ENCODE data around the gene SLC16A8.

Gene SLC16A8

DNA sequence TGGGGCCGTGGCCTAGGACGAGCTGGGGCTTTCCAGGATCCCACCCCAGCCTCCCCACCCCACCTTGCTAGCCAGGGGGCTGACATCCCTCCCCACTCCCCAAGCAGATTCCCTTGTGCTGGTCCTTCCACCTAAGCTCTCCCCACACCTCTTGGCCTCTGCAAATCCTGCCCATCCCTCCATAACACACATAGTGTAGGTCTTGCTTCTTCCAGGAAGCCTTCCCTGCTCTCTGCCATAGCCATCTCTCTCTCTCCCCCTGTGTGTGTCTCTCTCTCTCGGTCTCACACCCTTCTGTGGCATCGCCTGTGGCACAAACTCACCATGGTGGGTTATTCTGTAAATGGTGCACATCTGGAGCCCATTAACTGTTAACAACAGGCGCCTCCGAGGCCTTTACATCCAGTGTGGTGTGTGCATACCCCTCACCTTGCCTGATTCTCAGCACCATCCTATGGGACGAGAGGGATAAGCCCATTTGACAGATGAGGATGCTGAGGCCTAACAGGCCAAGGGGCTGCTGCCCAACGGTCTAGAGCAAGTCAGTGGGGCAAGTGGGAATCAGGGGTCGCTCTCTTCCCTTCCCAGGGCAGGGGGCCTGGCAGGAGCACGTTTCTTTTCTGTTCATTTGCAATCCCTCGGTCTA, 49.0 kb downstream of the SLC16A8 start:
- TF ChIP-seq, protein P1, sequence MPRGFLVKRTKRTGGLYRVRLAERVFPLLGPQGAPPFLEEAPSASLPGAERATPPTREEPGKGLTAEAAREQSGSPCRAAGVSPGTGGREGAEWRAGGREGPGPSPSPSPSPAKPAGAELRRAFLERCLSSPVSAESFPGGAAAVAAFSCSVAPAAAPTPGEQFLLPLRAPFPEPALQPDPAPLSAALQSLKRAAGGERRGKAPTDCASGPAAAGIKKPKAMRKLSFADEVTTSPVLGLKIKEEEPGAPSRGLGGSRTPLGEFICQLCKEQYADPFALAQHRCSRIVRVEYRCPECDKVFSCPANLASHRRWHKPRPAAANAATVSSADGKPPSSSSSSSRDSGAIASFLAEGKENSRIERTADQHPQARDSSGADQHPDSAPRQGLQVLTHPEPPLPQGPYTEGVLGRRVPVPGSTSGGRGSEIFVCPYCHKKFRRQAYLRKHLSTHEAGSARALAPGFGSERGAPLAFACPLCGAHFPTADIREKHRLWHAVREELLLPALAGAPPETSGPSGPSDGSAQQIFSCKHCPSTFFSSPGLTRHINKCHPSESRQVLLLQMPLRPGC (tag by site-specific recombination; IDR thresholded peaks at IDR 0.05), result 0 out of 2 replicates have a peak, but pooled peaks have one; percentile 2
- TF ChIP-seq, protein P2, sequence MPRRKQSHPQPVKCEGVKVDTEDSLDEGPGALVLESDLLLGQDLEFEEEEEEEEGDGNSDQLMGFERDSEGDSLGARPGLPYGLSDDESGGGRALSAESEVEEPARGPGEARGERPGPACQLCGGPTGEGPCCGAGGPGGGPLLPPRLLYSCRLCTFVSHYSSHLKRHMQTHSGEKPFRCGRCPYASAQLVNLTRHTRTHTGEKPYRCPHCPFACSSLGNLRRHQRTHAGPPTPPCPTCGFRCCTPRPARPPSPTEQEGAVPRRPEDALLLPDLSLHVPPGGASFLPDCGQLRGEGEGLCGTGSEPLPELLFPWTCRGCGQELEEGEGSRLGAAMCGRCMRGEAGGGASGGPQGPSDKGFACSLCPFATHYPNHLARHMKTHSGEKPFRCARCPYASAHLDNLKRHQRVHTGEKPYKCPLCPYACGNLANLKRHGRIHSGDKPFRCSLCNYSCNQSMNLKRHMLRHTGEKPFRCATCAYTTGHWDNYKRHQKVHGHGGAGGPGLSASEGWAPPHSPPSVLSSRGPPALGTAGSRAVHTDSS (tag by site-specific recombination; IDR thresholded peaks at IDR 0.05), result no peak
- no peak overlapping the region for H3K4me3 ChIP-seq (ENCODE audit: low read depth, low read length)
- POLR2A ChIA-PET, result interaction anchor here (0.5 to 1.4 kb wide), 6 partner anchors 16 to 228 kb away, joined by 3 to 6 read pairs (median 4); partner anchors contain the start of gene GCAT
- H3K9me3 ChIP-seq (ENCODE audit: control insufficient read depth, insufficient read depth, low read depth, low read length), result no peaks in the 10 kb centered on the region
- CTCF ChIA-PET, result interaction anchor here (0.6 to 1.5 kb wide), 4 partner anchors 17 to 490 kb away, joined by 4 to 11 read pairs (median 4); no protein-coding TSS in a partner anchor
- H3K4me1 ChIP-seq (ENCODE audit: control insufficient read depth, insufficient read depth, low read length), result no peaks in the 10 kb centered on the region
- no peak overlapping the region for H3K27ac ChIP-seq (ENCODE audit: extremely low read depth, low read depth, low read length)
- H3K36me3 ChIP-seq (ENCODE audit: control insufficient read depth in 2 of 2, insufficient read depth in 1 of 2, low read length in 2 of 2), result no peaks in the 10 kb centered on the region

- ChIA-PET POLR2A (interaction anchor here (0.5 to 1.4 kb wide), 10 partner anchors 8 to 227 kb away, joined by 3 to 6 read pairs (median 3); partner anchors contain the start of genes GCAT and PICK1), CTCF (interaction anchor here (0.6 to 1.5 kb wide), 5 partner anchors 18 to 489 kb away, joined by 3 to 11 read pairs (median 4); partner anchors contain the start of gene GCAT)
- no peaks in the 10 kb centered on the region for H3K36me3 ChIP-seq (ENCODE audit: control insufficient read depth in 2 of 2, insufficient read depth in 1 of 2, low read length in 2 of 2)
- H3K9me3 ChIP-seq (ENCODE audit: control insufficient read depth, insufficient read depth, low read depth, low read length), result no peaks in the 10 kb centered on the region
- no peak overlapping the region for H3K4me3 ChIP-seq (ENCODE audit: low read depth, low read length)
- no peaks in the 10 kb centered on the region for H3K4me1 ChIP-seq (ENCODE audit: control insufficient read depth, insufficient read depth, low read length)
- H3K27ac ChIP-seq (ENCODE audit: extremely low read depth, low read depth, low read length), result no peak overlapping the region; the same call in 1 of the 2 replicates
- 0 out of 2 replicates have a peak, but pooled peaks have one; percentile 34 for TF ChIP-seq GLIS2 (tag by site-specific recombination; IDR thresholded peaks at IDR 0.05)
- TF ChIP-seq ZBTB21 (tag by site-specific recombination; IDR thresholded peaks at IDR 0.05), result no peak
- TF ChIP-seq KLF8 (tag by site-specific recombination; IDR thresholded peaks at IDR 0.05), result peak; percentile 59; the same call in 1 of the 2 replicates
- peak; percentile 29; the same call in 1 of the 2 replicates for TF ChIP-seq ZBTB10 (tag by site-specific recombination; IDR thresholded peaks at IDR 0.05)
- 0 out of 2 replicates have a peak, but pooled peaks have one; percentile 9 for TF ChIP-seq KLF9 (tag by site-specific recombination; IDR thresholded peaks at IDR 0.05; ENCODE audit: low read depth)
- TF ChIP-seq ZNF629 (tag by site-specific recombination; IDR thresholded peaks at IDR 0.05), result peak; percentile 79
- no peak for TF ChIP-seq ZNF302 (tag by site-specific recombination; IDR thresholded peaks at IDR 0.05; ENCODE audit: low read depth)
- no peak for TF ChIP-seq ZNF600 (tag by site-specific recombination; IDR thresholded peaks at IDR 0.05)
- TF ChIP-seq ZIC2 (tag by site-specific recombination; IDR thresholded peaks at IDR 0.05), result peak; percentile 51; the same call in 1 of the 2 replicates
- no peak for TF ChIP-seq ZBTB11 (tag by site-specific recombination; conservative IDR thresholded peaks at IDR 0.05; ENCODE audit: low read depth)
- peak; percentile 73 for TF ChIP-seq ZEB2 (tag by site-specific recombination; IDR thresholded peaks at IDR 0.05)
- no peak for TF ChIP-seq ZNF544 (tag by site-specific recombination; IDR thresholded peaks at IDR 0.05)
- TF ChIP-seq ZNF639 (tag by site-specific recombination; IDR thresholded peaks at IDR 0.05), result peak; percentile 85
- TF ChIP-seq ZNF24 (tag by site-specific recombination; IDR thresholded peaks at IDR 0.05), result peak; percentile 93
Observed at GRCh38 chr22:38034278-38034882, 49.6 kb downstream of the SLC16A8 start.

Data from HEK293 (cell line).